K562 (cell line): Measurements from ENCODE around the gene HRH4. TPM values are rescaled to one million over a fixed set of nuclear protein-coding genes. Genes with fewer than 3 reads are reported as not detected.

ENCODE experiments used
- ATAC-seq: fragments of 200-7000 bp; cut with Tn5 transposase; 3 replicates; pipeline ENCODE4 v1.9.1; 2020; ENCODE audit warnings: moderate library complexity
- BruUV-seq: library from RNA; stranded (reverse); fragments of 400-500 nt; replicated peaks from 2 replicates; lab custom pipeline; 2021; lab: Mats Ljungman, UMichigan
- CTCF ChIA-PET: fragments of 300-600 bp; formaldehyde crosslinking; extraction: SDS; loops from one replicate; lab custom pipeline; 2021; ENCODE audit warnings: low intra/inter-chr PET ratio; lab: Yijun Ruan, JAX
- POLR2A ChIA-PET: fragments of 300-600, 350-650 bp; sonication (Branson Sonifier 250); formaldehyde crosslinking; extraction: SDS; loops from one replicate; lab custom pipeline; 2021; ENCODE audit warnings: antibody characterized with exemption, inconsistent platforms; lab: Yijun Ruan, JAX
- DNase-seq, 4 experiments: peaks; one replicate each; pipeline versions ENCODE4 v3.0.0 to v3.0.0-alpha.2; 2011 to 2018; ENCODE audit warnings: low spot score in 3 of 4, mixed read lengths in 3 of 4; ENCODE audit errors: extremely low read depth in 1 of 4
- FAIRE-seq: peaks from 2 replicates; lab custom pipeline; 2011; peaks lifted over from hg19 to GRCh38; lab: Jason Lieb, UNC
- H2AFZ ChIP-seq: 2 replicates; pipeline ENCODE4 v1.6.0; 2011; ENCODE audit warnings: low read depth, low read length, control low read depth, inconsistent platforms
- H3K27ac ChIP-seq: fragments of 200-600 bp; 3 replicates; pipeline ENCODE4 v1.8.0; 2011; ENCODE audit warnings: low read depth, mild to moderate bottlenecking, control low read depth, inconsistent platforms, low read length, moderate library complexity, mixed read lengths; ENCODE audit errors: extremely low read depth
- H3K27me3 ChIP-seq, 2 experiments: fragments of 300-600 bp in 1 of 2; 2 replicates in 1 of 2; 3 replicates in 1 of 2; pipeline versions ENCODE4 v1.6.0 to v1.8.0; 2011; ENCODE audit warnings: inconsistent platforms in 2 of 2, low read length in 2 of 2, mild to moderate bottlenecking in 1 of 2, mixed read lengths in 1 of 2, moderate library complexity in 1 of 2; ENCODE audit not compliant: control insufficient read depth in 2 of 2, insufficient read depth in 2 of 2
- H3K36me3 ChIP-seq: fragments of 300-600 bp; 3 replicates; pipeline ENCODE4 v1.8.0; 2011; ENCODE audit warnings: mild to moderate bottlenecking, low read length, inconsistent platforms; ENCODE audit not compliant: control insufficient read depth, insufficient read depth
- H3K4me1 ChIP-seq, 2 experiments: fragments of 200-600 bp in 1 of 2; replicated peaks in 1 of 2; 2 replicates in 1 of 2; 3 replicates in 1 of 2; pipeline versions ENCODE4 v1.5.1 to v1.8.0; 2011; ENCODE audit warnings: inconsistent platforms in 2 of 2, low read length in 2 of 2, mild to moderate bottlenecking in 1 of 2, mixed read lengths in 1 of 2, moderate library complexity in 1 of 2; ENCODE audit not compliant: control insufficient read depth in 2 of 2, insufficient read depth in 2 of 2
- H3K4me2 ChIP-seq: 2 replicates; pipeline ENCODE4 v1.6.1; 2011; ENCODE audit warnings: low read length, control low read depth, inconsistent platforms, mixed read lengths; ENCODE audit not compliant: insufficient read depth
- H3K4me3 ChIP-seq: fragments of 200-600 bp; sonication (generic), shearing (Covaris generic); 2 replicates; pipeline ENCODE4 v1.5.1; 2016; ENCODE audit warnings: control low read depth, inconsistent platforms
- H3K79me2 ChIP-seq: fragments of 200-600 bp; 3 replicates; pipeline ENCODE4 v1.8.0; 2011; ENCODE audit warnings: low read length, inconsistent platforms; ENCODE audit not compliant: control insufficient read depth, insufficient read depth
- H3K9ac ChIP-seq, 2 experiments: 2 replicates each; pipeline versions ENCODE4 v1.6.0 to v1.6.1; 2011; ENCODE audit warnings: low read depth in 2 of 2, low read length in 2 of 2, control low read depth in 1 of 2, inconsistent platforms in 1 of 2, mild to moderate bottlenecking in 1 of 2, mixed read lengths in 1 of 2; ENCODE audit not compliant: insufficient read depth in 1 of 2
- H3K9me1 ChIP-seq: one replicate; pipeline ENCODE4 v1.6.0; 2011; ENCODE audit warnings: inconsistent platforms, mild to moderate bottlenecking, low read length, moderate library complexity; ENCODE audit not compliant: control insufficient read depth, insufficient read depth
- H3K9me3 ChIP-seq: replicated peaks from 2 replicates; pipeline ENCODE4 v1.5.1; 2011; ENCODE audit warnings: low read depth, low read length, inconsistent platforms; ENCODE audit not compliant: control insufficient read depth, insufficient read depth
- H4K20me1 ChIP-seq: replicated peaks from 2 replicates; pipeline ENCODE4 v1.6.1; 2011; ENCODE audit warnings: low read length, inconsistent platforms, mixed read lengths; ENCODE audit not compliant: control insufficient read depth, insufficient read depth
- GTF2E2 ChIP-seq: fragments of 200-800 bp; sonication (Bioruptor generic); IDR thresholded peaks from 2 replicates; pipeline ENCODE4 v1.6.1; 2016; ENCODE audit warnings: missing genetic modification characterization, missing compliant biosample characterization
- NR2C1 ChIP-seq, 2 experiments: fragments of 450-650 bp; IDR thresholded peaks; 2 replicates each; pipeline ENCODE4 v1.6.1; 2017; ENCODE audit warnings: mild to moderate bottlenecking in 2 of 2, antibody characterized with exemption in 1 of 2, inconsistent platforms in 1 of 2, missing compliant biosample characterization in 1 of 2, missing genetic modification characterization in 1 of 2
- PCBP2 ChIP-seq: fragments of 200-400 bp; formaldehyde crosslinking; IDR thresholded peaks from 2 replicates; pipeline ENCODE4 v1.6.1; 2018; ENCODE audit warnings: low read length, low read depth, mild to moderate bottlenecking, moderate library complexity; ENCODE audit not compliant: poor library complexity, severe bottlenecking
- PHF21A ChIP-seq: fragments of 450-650 bp; IDR thresholded peaks from 2 replicates; pipeline ENCODE4 v1.6.1; 2017; ENCODE audit warnings: low read depth, borderline replicate concordance
- PRDM10 ChIP-seq: fragments of 450-650 bp; IDR thresholded peaks from 2 replicates; pipeline ENCODE4 v1.6.1; 2018; ENCODE audit not compliant: partially characterized antibody
- RBM15 ChIP-seq: fragments of 200-400 bp; formaldehyde crosslinking; IDR thresholded peaks from 2 replicates; pipeline ENCODE4 v1.6.1; 2018; ENCODE audit warnings: mild to moderate bottlenecking, low read length, moderate library complexity; ENCODE audit not compliant: insufficient read depth
- RFX1 ChIP-seq: fragments of 450-650 bp; IDR thresholded peaks from 2 replicates; pipeline ENCODE4 v1.6.1; 2016; ENCODE audit warnings: mild to moderate bottlenecking, moderate library complexity
- THAP12 ChIP-seq: fragments of 250-450 bp; sonication (Bioruptor Pico); IDR thresholded peaks from 2 replicates; pipeline ENCODE4 v1.9.0; 2021; ENCODE audit warnings: mild to moderate bottlenecking, inconsistent platforms
- WGBS: fragments of 100-300 bp; shearing (Covaris generic); methylation state at CpG from one replicate; pipeline ENCODE4 v1.1.6; 2016; ENCODE audit warnings: low coverage, mixed read lengths; ENCODE audit not compliant: insufficient coverage; ENCODE audit errors: missing lambda C conversion rate; 5-methylcytosine and 5-hydroxymethylcytosine counted together
- in situ Hi-C: fragments of 300-500 bp; cut with MboI; formaldehyde crosslinking; loops from 4 replicates; pipeline ENCODE4 v1.15.0; 2018; ENCODE audit warnings: inconsistent platforms, mixed read lengths
- intact Hi-C: fragments of 100-400 bp; cut with micrococcal nuclease; formaldehyde crosslinking; loops from 2 replicates; pipeline ENCODE4 v1.14.2; 2022
- polyA plus RNA-seq, 8 experiments: library from polyadenylated mRNA; depleted of rRNA in 4 of 8; stranded (reverse) in 5 of 8; unstranded in 3 of 8; fragments of >200 nt; fragmentation: Nextera tagmentation in 2 of 8; fragmentation: Illumina TruSeq in 1 of 8; extraction: Ambion mirVana in 2 of 8; extraction: Trizol in 1 of 8; gene quantifications; 2 replicates each; pipeline versions ENCODE4 v1.2.1 to v1.2.3, GENCODE V29; 2011 to 2014; ENCODE audit warnings: inconsistent platforms in 1 of 8, missing spikeins in 1 of 8
- total RNA-seq, 7 experiments: library from RNA; depleted of rRNA in 6 of 7; stranded (reverse); fragments of >200 nt in 6 of 7; fragmentation: Illumina TruSeq in 2 of 7; extraction: Trizol in 2 of 7; gene quantifications; 2 replicates each; pipeline versions ENCODE4 v1.2.1 to v1.2.3, GENCODE V29; 2011 to 2021; ENCODE audit warnings: low replicate concordance in 1 of 7
- TF ChIP-seq, protein P1 (sequence below): IDR thresholded peaks from 2 replicates; pipeline ENCODE4 v1.6.1; 2016; ENCODE audit warnings: missing genetic modification characterization, missing compliant biosample characterization

The HRH4 gene
- total and polyA plus RNA-seq, 9 of the 15 experiments (the other 6 are each of a cell fraction or from before 2014, with no cell fraction given): not detected

- DNase-seq: peak in 2 of 4 experiments; percentile 34
- peak; percentile 62 for ATAC-seq
- in situ Hi-C loops: no loop called here
- TF ChIP-seq RFX1: peak; percentile 66
- TF ChIP-seq PRDM10: peak; percentile 76
- TF ChIP-seq NR2C1 (IDR thresholded peaks at IDR 0.05): no peak
- no peak for TF ChIP-seq NR2C1 (tag; IDR thresholded peaks at IDR 0.05)
- TF ChIP-seq PCBP2: no peak
- TF ChIP-seq PHF21A: no peak
- TF ChIP-seq RBM15: no peak
- no peak for TF ChIP-seq THAP12
- TF ChIP-seq, protein P1, sequence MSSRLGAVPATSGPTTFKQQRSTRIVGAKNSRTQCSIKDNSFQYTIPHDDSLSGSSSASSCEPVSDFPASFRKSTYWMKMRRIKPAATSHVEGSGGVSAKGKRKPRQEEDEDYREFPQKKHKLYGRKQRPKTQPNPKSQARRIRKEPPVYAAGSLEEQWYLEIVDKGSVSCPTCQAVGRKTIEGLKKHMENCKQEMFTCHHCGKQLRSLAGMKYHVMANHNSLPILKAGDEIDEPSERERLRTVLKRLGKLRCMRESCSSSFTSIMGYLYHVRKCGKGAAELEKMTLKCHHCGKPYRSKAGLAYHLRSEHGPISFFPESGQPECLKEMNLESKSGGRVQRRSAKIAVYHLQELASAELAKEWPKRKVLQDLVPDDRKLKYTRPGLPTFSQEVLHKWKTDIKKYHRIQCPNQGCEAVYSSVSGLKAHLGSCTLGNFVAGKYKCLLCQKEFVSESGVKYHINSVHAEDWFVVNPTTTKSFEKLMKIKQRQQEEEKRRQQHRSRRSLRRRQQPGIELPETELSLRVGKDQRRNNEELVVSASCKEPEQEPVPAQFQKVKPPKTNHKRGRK: no peak
- no peak for TF ChIP-seq GTF2E2 (tag)
- Histone ChIP-seq H3K79me2 (no peaks in the 10 kb centered on the region), H3K4me2 (peak overlapping the region; percentile 85), H3K9ac (peak overlapping the region in 1 of 2 experiments; percentile 21; a peak in 1 of 4 replicates), H3K9me1 (no peaks in the 10 kb centered on the region), H3K9me3 (peaks cover 5% of the 10 kb centered on the region; the same call in 1 of the 2 replicates), H3K36me3 (no peaks in the 10 kb centered on the region), H3K4me3 (peak overlapping the region; percentile 57), H3K4me1 (peaks cover 2 to 10% of the 10 kb centered on the region in 2 experiments; a peak in 2 of 5 replicates), H3K27me3 (no peaks in the 10 kb centered on the region; a peak in 2 of 5 replicates), H4K20me1 (no peaks in the 10 kb centered on the region), H3K27ac (no peak overlapping the region), H2AFZ (peak overlapping the region; percentile 75)
- BruUV-seq: no TSS peak
- WGBS: 5% methylated on average over 3 of the region's 3 CpGs
- ChIA-PET CTCF (no interaction called here), POLR2A (interaction anchor here (0.7 to 1.5 kb wide), 2 partner anchors 9 to 39 kb away, joined by 3 to 8 read pairs; no protein-coding TSS in a partner anchor)
- intact Hi-C loops: loop anchor here (10.0 kb wide), 1 partner anchor 57 kb away; no protein-coding TSS in a partner anchor
- FAIRE-seq: peak; percentile 61
These were observed 33.0 kb upstream of the HRH4 start for GRCh38 chr18:24427484-24427883.
